HG02973 (cell line): ENCODE data around the gene RANBP17.
"Not testable (repeated sequence)": the region's sequence is repeated elsewhere in the genome, so short reads cannot be mapped to it uniquely, and the experiment has no call there.

ENCODE experiments used
- ATAC-seq: cut with Tn5 transposase; IDR thresholded peaks from one replicate; pipeline ENCODE4 v1.9.1; 2021; ENCODE audit warnings: moderate library complexity; ENCODE audit not compliant: unreplicated experiment

The RANBP17 gene

DNA sequence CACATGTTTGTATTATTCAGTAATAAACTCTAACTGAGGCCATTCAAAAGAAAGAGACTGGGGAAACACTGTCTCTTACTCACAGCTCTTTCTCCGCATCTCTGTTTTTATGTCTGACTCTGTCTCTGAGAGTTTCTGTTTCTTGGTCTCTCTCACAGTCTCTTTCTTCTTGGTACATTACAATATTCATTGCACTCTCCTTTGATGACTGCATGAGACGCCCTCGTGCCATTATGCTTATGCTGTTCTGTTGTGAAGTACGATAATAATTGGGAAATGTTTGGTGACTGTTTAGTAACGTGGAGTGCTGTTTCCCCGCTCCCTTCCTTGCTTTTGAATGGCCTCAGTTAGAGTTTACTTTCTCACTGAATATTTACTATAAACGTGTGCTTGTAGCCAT is 421.9 kb downstream of the RANBP17 start:
- no peak for ATAC-seq

DNA sequence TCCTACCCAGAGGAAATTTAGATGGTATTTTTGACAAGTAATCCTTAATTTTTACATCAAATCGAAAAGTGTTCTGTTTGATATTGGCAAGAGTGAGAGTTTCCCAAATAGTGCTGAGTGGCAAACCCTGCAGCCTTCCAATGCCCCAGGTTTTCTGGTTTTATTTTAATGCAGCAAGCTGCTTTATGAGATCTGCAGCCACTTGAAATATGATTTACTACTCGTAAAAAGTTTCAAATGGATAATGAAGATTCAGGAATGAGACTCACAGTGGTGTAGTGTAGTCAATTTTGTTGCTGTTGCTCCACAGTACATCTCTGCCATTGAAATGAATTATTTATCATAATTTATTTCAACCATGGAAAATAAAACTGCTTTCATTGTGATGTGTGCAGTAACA is 423.6 kb downstream of the RANBP17 start:
- no peak for ATAC-seq

GRCh38 chr5:171288066-171288465 is 426.2 kb downstream of the RANBP17 start:
- ATAC-seq: no peak

DNA sequence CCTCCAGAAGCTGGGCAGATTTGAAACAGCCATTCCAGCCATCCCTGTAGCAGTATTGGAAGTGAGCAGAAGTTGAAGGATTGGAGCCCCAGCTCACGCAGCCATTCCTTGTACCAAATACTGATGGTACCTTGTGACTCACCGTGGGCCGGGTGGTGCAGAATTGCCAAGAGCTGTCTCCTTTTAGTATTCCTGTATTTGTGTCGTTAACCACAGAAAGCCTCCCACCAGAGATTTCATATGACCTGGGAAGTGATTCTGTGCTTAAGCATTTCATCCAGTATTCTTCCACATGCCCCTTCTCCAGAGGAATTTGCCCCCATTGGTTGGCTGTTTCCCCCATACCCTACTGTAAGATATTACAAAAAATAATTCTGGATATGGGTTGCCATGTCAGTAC is 429.6 kb downstream of the RANBP17 start:
- ATAC-seq: no peak

GRCh38 chr5:171295299-171295698 is 433.5 kb downstream of the RANBP17 start:
- ATAC-seq: no peak

GRCh38 chr5:171295801-171296200 is 434.0 kb downstream of the RANBP17 start:
- ATAC-seq: no peak

GRCh38 chr5:171297941-171298340 is 436.1 kb downstream of the RANBP17 start:
- not testable (repeated sequence) for ATAC-seq

GRCh38 chr5:171299228-171299627 is 437.4 kb downstream of the RANBP17 start:
- no peak for ATAC-seq

DNA sequence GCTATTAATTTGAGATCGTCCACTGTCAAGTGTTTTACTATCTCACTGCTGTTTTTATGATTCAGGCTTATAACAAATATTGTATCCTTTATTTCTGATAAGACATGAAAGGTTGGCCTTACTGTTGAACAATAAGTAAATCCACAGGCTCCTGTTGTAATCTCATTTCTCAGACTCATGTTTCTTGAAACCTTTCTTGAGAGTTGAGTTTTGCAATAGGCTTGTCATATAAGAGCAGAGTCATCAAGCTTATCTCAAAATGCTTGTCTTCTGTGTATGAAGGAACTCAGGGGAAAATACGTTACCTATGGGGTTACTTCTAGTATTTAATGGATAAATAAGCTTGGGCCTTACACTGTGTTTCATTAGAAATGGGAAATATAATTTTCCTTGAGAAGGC is 438.0 kb downstream of the RANBP17 start:
- ATAC-seq: no peak

DNA sequence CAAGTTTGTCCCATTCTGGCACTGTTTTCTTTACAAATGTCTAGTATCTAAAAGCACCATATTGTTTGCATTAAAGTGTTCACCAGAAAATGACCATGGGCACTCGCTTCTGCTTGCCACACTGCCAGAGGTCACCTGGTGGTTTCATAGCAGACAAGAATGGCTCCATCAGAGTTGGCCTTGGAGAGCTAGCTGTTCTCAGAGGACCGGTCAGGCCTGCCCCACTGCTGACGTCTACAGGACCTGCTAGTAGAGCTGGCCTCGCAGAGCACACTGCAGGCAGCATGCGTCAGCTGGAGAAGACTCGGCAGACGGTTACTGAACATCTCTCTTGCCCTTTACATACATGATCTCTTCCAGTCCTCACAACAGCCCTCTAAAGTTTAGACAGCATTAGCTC is 438.5 kb downstream of the RANBP17 start:
- ATAC-seq: no peak

- ATAC-seq: no peak
Observed at GRCh38 chr5:171306166-171306565, 444.3 kb downstream of the RANBP17 start.

DNA sequence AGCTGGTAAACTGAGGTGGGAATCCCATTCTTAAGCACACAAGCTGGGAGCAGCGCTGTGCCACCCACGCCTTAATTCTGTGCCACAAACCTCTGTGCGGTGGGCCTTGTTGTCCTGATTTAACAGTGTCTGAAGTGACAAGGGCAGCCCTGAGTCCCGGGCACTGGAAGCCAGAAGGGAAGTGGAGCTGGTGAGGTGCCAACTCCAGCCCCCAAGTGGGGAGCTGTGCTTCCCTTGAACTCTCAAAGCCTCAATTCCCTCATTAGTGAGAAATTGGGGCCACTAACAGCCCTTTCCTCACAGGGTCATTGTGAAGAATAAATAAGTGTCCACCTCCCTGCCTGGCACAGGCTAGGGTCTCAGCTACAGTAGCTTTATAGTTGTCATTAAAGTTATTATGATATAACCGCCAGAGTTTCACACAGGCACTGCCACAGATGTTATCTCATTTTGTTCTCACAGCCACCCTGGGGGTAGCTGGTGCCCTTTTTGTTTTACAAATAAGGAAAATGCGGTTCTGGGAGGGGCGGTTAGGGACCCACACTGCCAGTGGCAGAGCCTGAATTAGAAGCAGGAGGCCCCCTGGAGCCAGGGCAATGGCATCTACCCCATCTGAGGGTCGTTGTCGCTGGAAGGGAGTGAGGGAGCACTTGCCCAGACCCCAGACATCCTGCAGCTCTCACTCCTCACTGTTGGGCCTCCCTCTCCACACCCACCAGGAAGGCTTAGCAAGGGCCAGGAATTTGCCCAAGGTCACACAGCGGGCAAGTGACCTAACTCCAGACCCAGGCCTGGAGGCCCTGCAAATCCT is 445.2 kb downstream of the RANBP17 start:
- ATAC-seq: no peak

- ATAC-seq: no peak
Observed at GRCh38 chr5:171307789-171308452, 446.1 kb downstream of the RANBP17 start.

- no peak for ATAC-seq
Observed at GRCh38 chr5:171308453-171309275, 446.8 kb downstream of the RANBP17 start, which contains the start of gene TLX3. TSS of gene TLX3 (plus strand) at chr5:171309248. CDS start at chr5:171309366, 118 bp downstream.

- ATAC-seq: no peak
Observed at GRCh38 chr5:171309276-171310211, 447.7 kb downstream of the RANBP17 start.

DNA sequence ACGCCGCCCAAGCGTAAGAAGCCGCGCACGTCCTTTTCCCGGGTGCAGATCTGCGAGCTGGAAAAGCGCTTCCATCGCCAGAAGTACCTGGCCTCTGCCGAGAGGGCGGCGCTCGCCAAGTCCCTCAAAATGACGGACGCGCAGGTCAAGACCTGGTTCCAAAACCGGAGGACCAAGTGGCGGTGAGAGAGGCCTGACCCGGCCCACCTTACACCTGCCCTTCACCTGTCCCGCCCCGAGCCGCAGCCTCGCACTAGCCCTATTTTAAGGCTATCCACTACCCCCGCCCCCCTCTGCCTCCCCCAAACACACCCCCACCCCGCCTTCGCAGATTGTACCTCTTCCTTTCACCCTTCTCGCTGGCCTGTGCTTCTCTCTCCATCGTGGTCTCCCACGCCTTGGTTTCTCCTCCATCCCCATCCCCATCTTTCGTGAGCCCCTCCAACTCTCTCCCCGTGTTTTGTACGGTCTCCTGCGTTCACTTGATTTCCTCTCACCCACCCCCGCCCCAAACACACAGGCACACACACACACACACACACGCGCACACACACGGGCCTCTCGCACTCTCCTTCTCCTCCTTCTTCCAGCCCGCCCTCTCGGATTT is 448.5 kb downstream of the RANBP17 start:
- no peak for ATAC-seq

DNA sequence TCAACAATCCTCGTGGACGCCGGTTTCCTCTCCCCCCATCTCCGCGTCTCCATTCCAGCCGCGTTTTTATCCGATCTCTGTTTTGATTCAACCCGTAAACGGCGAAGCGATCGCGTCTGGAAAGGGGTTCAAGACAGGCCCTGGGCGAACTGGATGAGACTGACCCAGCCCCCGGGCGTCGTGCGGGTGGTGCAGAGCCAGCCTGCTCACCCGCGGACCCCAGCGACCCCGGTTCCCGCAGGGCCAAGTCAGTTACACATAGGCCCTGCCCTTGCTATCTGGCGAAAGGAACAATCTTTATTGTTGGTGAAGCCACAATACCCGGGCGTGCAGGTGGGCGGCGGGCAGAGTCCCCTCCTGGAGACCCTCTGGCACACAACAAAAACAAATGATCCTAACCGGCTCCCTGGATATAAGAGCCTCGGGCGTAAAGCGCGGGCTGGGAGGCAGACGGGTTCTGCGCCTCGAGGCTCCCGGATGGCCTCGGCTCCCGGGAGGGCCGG is 449.1 kb downstream of the RANBP17 start:
- no peak for ATAC-seq

DNA sequence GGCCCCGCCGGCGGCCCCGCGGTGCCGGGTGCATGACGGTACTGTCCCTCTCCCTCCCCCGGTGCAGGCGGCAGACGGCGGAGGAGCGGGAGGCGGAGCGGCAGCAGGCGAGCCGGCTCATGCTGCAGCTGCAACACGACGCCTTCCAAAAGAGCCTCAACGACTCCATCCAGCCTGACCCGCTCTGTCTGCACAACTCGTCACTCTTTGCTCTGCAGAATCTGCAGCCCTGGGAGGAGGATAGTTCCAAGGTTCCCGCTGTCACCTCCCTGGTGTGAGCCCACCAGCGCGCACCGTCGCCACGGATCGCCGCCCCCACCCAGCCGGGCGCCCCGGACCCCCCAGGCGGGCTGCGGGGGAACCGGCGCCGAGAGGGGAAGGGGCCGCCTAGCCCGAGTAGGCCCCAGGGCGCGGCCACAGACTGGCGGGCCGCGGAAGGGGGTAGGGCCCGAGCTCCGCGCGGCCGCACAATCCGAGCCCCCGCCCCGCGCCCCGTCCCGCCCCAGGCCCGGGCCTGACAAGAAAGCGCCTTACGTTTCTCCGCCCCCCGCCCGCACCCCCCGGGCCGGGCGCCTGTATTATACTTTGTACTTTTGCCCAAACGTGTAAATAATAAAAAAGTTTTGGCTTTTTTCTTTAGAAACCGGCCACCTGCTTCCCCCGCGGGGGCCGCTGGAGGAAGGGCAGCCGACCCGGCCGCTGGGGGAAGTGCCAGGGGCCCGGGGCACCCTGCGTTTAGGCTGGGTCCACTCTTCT is 449.7 kb downstream of the RANBP17 start:
- ATAC-seq: no peak
